ENCODE results near the gene AFTPH.

GRCh38 chr2:64506686-64507085, 17.4 kb upstream of the AFTPH start:
- TF ChIP-seq CTCF (conservative IDR thresholded peaks at IDR 0.05 in 1 of 2, IDR thresholded peaks at IDR 0.05 in 1 of 2; ENCODE audit: extremely low read depth in 1 of 2, insufficient read depth in 1 of 2, low read depth in 1 of 2, low read length in 2 of 2): no peak
- TF ChIP-seq EZH2 (IDR thresholded peaks at IDR 0.05; ENCODE audit: borderline replicate concordance, low read length): no peak
